ENCODE measurements around the gene RALGPS1. TPM values are rescaled to one million over a fixed set of nuclear protein-coding genes. Genes with fewer than 3 reads are reported as not detected.

Gene RALGPS1
- total RNA-seq, 2 experiments from 2014 or later, result 1.9 to 4.4 TPM

DNA sequence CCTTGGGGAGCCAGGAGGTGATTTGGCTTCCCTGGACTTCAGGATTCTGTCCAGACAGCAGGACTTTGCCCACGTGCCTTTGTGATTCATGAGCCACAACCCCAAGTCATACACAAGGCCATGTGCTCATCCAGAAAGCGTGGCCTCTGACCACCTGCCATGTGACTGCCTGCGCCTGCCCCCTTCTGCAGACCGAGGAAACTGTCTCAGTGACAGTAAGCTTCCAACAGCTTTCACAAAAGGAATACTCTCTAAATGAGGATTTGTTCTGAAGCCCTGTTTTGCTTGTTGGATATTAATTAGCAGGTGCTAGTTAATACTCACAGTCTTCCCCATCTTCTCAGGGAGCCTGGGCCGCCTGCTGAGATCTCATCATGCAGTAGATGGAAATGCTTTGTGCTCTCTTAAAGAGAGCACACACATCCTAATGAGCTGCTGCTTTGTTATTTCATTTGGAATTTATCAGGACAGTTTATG is 244.8 kb downstream of the RALGPS1 start:
- peaks cover 8% of the 10 kb centered on the region for H3K27me3 Mint-ChIP-seq
- no peaks in the 10 kb centered on the region for H3K36me3 Mint-ChIP-seq
- no peak for ATAC-seq
- no peak overlapping the region for H3K27ac Mint-ChIP-seq
- peaks cover 41% of the 10 kb centered on the region for H3K4me1 Mint-ChIP-seq
- CTCF ChIA-PET, result no interaction called here
- H3K4me3 Mint-ChIP-seq, result no peak overlapping the region
- H3K9me3 Mint-ChIP-seq (ENCODE audit: low read depth), result no peaks in the 10 kb centered on the region
- peak; percentile 41 for DNase-seq

DNA sequence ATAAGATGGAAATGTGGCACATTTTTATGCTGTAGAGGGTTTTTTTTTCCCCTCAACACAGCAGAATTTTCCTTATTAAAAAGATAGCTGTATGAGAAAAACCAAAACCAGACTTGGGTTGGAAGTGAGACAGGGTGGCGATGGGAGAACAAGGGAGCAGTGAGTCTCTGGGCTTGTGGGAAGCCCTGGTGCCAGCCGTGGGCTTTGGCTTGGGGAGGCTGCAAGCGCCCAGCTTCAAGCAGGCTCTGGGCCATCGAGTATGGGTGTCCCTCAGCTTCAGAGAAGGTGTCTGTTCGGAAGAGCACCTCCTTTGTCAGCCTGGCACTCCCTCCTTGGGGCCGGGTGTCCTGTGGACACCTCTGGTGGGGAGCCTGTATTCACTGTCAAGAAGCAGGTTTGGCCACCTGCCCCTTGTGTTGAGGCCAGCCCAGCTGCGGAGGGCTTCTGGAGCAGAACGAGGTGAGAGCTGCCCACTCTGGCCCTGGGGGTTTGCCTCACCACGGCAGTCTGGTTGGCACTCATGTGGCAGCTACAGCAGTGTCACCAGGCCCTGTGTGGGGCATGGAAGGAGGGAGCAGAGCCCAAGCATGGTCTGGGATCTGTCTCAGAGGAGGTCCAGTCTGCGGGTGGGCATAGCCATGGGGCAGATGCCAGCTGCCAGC is 245.5 kb downstream of the RALGPS1 start:
- Mint-ChIP-seq H3K27ac (no peak overlapping the region), H3K9me3 (ENCODE audit: low read depth) (no peaks in the 10 kb centered on the region), H3K4me1 (peaks cover 34% of the 10 kb centered on the region), H3K4me3 (no peak overlapping the region), H3K36me3 (no peaks in the 10 kb centered on the region), H3K27me3 (peaks cover 8% of the 10 kb centered on the region)
- CTCF ChIA-PET, result no interaction called here
- ATAC-seq (no peak), DNase-seq (peak; percentile 36)

DNA sequence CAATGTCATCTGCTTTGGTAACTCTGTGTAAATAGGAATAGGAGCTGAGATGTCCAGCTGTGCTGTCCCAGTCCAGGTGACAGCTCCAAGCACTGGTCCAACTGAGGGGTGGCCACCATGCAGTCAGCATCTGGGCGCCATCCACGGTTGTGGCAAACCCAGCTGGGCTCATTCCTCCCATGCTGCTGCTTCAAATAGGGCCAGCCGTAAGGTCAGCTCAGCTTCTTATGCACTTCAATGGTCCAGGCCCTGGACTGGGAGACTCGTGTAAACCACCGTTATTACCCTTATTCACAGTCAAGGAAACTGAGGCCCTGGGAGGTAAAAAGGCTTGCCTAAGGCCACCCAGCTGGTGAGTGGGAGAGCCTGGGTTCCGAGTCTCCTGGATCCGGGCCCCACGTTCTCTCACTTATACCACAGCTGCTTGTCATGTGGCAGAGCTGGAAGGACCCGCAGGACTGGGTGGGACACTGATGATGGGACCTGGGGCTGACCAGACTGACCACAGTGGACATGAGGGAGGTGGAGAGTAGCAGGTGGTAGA is 246.6 kb downstream of the RALGPS1 start:
- Mint-ChIP-seq H3K27ac (no peak overlapping the region), H3K4me3 (no peak overlapping the region), H3K9me3 (ENCODE audit: low read depth) (no peaks in the 10 kb centered on the region), H3K4me1 (peaks cover 30% of the 10 kb centered on the region), H3K27me3 (peaks cover 4% of the 10 kb centered on the region), H3K36me3 (no peaks in the 10 kb centered on the region)
- DNase-seq (peak; percentile 35), ATAC-seq (no peak)
- CTCF ChIA-PET, result interaction anchor here (1.3 to 1.6 kb wide), 2 partner anchors 9 to 38 kb away, joined by 3 to 4 read pairs; no protein-coding TSS in a partner anchor

DNA sequence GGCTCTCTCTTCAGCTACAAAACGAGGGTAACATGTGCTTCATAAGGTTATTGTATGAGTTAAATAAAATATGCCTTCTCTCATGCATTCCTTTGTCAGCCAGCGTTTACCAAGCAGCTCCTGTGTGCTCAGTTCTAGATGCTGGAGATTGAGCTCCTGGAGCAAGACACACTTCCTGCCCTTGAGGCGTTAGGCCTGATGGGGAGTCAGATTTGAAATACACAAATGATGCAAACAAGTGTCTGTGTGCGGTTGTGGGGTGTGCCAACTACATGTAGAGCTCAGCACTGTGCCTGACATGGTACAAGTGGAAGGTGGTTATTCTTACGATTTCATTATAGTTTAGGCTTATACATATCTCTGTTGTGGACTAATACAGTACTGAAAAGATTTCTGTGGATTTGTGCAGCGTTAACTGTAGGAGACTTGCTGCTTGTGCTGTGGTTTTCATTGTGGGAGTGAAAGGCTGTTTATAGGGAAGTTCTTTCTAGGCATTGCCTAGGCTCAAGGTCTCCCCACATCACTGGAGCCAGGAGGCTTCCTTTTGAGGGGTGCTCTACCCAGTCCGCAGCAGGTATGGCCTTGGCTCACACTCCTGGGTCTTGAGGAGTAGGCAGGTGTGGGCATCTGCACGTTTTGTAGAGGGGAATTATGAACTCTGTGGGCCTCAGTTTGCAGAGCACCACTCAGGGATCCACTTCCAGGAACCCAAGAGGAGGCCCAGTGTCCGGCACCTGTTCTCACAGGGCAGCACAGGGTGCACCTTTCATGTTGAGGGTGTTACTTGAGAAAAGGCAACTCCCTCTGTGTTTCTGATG is 247.7 kb downstream of the RALGPS1 start:
- Mint-ChIP-seq H3K4me3 (no peak overlapping the region), H3K27ac (peak overlapping the region; percentile 75), H3K9me3 (ENCODE audit: low read depth) (no peaks in the 10 kb centered on the region), H3K36me3 (no peaks in the 10 kb centered on the region), H3K27me3 (no peaks in the 10 kb centered on the region), H3K4me1 (peaks cover 33% of the 10 kb centered on the region)
- ATAC-seq (peak; percentile 83), DNase-seq (peak; percentile 65)
- CTCF ChIA-PET, result interaction anchor here (1.3 to 1.7 kb wide), 3 partner anchors 8 to 222 kb away, joined by 3 to 4 read pairs (median 3); no protein-coding TSS in a partner anchor

DNA sequence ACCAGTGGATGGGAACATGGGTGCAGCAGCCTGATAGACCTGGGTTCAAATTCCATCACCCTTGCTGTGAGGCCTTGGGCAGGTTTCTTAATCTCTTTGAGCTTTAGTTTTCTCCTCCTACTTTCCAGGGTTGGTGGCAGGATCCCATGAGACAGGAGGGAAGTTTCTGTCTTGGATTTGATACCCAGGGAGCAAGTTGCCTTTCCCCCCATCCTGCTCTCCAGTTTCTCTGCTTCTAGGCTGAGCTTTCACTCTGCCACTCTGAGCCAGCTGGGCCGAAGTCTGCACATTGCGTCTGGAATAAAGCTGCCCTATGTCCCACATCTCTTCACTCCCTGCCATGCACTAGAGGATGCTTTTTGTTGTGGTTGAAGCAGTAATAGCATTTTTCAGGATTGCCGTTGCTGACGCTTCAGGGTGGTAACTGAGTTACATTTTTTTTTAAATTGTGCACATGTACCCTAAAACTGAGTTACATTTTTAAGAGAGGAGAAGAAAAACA is 248.3 kb downstream of the RALGPS1 start:
- CTCF ChIA-PET, result interaction anchor here (0.6 to 1.7 kb wide), 3 partner anchors 36 to 353 kb away, joined by 3 read pairs; no protein-coding TSS in a partner anchor
- no peaks in the 10 kb centered on the region for H3K36me3 Mint-ChIP-seq
- H3K9me3 Mint-ChIP-seq (ENCODE audit: low read depth), result no peaks in the 10 kb centered on the region
- H3K4me1 Mint-ChIP-seq, result peaks cover 33% of the 10 kb centered on the region
- H3K27ac Mint-ChIP-seq, result peak overlapping the region; percentile 75
- peak; percentile 26 for DNase-seq
- H3K4me3 Mint-ChIP-seq, result no peak overlapping the region
- H3K27me3 Mint-ChIP-seq, result no peaks in the 10 kb centered on the region
- no peak for ATAC-seq

DNA sequence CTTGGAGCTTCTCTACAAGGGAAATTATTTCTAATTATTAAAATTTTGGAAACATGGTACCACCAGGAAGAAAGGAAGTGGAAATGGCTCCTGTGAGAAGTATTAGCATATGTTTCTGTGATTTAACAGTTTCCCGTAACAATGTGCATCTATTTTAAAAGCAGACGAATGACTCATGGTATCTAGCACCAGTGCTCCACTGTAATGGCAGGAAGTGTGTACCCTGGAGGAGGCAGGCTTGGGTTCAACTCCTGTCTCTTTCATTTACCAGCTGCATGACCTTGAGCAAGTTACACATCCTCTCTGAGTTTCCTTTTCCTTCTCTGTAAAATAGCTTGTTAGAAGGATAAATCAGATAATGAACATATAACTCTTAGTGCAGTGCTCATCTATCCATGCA is 248.8 kb downstream of the RALGPS1 start:
- H3K27ac Mint-ChIP-seq, result peak overlapping the region; percentile 48
- H3K4me1 Mint-ChIP-seq, result peaks cover 33% of the 10 kb centered on the region
- no peaks in the 10 kb centered on the region for H3K27me3 Mint-ChIP-seq
- ATAC-seq, result peak; percentile 65
- no peak overlapping the region for H3K4me3 Mint-ChIP-seq
- CTCF ChIA-PET, result interaction anchor here (0.6 to 1.7 kb wide), 4 partner anchors 36 to 353 kb away, joined by 3 to 4 read pairs (median 3); no protein-coding TSS in a partner anchor
- DNase-seq, result peak; percentile 61
- H3K9me3 Mint-ChIP-seq (ENCODE audit: low read depth), result no peaks in the 10 kb centered on the region
- H3K36me3 Mint-ChIP-seq, result no peaks in the 10 kb centered on the region

DNA sequence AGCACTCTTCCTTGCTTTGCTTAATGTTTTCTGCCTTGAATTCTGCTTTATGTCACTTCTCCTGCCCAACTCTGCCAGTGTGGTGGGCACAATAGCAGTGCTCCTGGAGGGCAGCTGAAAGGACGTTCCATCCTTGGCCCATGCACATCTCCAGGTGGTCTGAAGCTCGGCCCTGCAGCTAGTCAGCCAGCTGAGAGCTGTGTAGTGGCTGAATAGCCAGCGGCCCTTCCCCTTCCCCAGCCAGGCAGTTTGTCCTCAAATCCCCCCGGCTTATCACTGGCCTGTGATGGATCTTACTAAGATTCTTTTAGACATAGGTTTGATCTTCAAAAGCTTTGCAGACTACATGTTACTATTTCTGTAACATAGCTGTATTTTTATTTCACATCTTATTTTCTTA is 250.5 kb downstream of the RALGPS1 start:
- H3K4me3 Mint-ChIP-seq, result no peak overlapping the region
- peaks cover 29% of the 10 kb centered on the region for H3K4me1 Mint-ChIP-seq
- no peak overlapping the region for H3K27ac Mint-ChIP-seq
- peak; percentile 35 for DNase-seq
- H3K9me3 Mint-ChIP-seq (ENCODE audit: low read depth), result no peaks in the 10 kb centered on the region
- H3K27me3 Mint-ChIP-seq, result no peaks in the 10 kb centered on the region
- H3K36me3 Mint-ChIP-seq, result no peaks in the 10 kb centered on the region
- CTCF ChIA-PET, result interaction anchor here (1.0 kb wide), 1 partner anchor 225 kb away, joined by 3 read pairs; no protein-coding TSS in a partner anchor
- ATAC-seq, result no peak

DNA sequence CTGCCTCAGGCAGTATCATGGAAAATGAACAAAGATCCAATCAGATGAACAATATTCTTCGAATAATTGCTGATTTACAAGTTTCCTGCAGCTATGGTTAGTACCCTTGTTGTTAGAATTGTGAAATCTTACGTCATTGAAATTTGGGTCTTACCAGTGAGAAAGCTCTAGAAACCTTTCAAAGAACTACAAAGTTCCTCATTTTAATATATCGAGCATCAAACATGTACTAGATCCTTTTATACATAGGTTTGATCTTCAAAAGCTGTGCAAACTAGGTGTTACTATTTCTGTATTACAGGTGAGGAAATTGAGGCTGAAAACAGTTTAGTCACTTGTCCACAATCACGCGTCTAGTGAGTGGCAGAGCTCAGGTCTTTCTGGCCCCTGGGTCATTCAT is 251.5 kb downstream of the RALGPS1 start:
- no peak overlapping the region for H3K27ac Mint-ChIP-seq
- no peak for ATAC-seq
- H3K36me3 Mint-ChIP-seq, result no peaks in the 10 kb centered on the region
- no peak for DNase-seq
- no peaks in the 10 kb centered on the region for H3K9me3 Mint-ChIP-seq (ENCODE audit: low read depth)
- CTCF ChIA-PET, result no interaction called here
- no peak overlapping the region for H3K4me3 Mint-ChIP-seq
- H3K27me3 Mint-ChIP-seq, result no peaks in the 10 kb centered on the region
- peaks cover 29% of the 10 kb centered on the region for H3K4me1 Mint-ChIP-seq

DNA sequence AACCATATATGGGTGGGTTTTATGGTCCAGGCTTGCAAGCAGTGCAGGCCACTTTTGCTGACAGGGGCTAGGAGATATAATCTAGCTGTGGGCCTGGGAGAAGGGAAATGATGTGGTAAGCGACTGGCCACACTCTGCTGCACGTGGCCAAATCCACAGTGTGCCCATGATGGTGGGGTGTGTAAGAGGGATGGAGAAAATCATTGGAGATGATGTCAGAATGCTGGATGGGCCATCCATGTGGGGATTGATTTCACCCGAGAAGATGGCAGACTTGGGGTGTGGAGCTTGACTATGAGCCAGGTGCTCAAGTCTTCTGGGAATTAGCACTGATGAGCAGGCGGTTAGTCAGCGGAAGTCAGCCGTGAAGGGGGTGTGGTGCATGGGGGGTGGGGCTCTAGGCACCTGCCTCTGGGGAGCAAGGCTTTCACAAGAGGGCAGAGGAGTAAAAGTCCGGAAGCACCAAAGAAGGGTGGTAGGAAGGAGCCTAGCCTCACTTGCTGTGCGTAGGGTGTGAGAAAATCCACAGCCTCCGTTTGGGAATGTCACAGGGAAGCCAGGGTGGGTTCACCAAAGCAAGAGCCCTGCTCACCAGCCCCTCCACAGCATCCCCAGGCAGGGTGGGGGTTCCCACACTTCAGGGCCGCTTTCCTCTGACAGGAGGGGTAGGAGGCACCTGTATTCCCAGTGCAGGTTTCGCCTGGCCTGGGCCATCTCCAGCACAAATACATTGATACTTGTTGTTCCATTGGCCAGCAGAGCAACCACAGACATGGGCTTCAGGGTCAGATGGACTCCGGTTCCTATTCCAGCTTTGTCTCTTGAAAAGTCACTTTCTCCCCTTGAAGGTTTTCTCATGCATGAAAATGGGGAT is 252.3 kb downstream of the RALGPS1 start:
- peak; percentile 19 for DNase-seq
- Mint-ChIP-seq H3K36me3 (no peaks in the 10 kb centered on the region), H3K4me3 (no peak overlapping the region), H3K9me3 (ENCODE audit: low read depth) (no peaks in the 10 kb centered on the region), H3K4me1 (peaks cover 23% of the 10 kb centered on the region), H3K27ac (no peak overlapping the region), H3K27me3 (no peaks in the 10 kb centered on the region)
- ATAC-seq, result no peak
- CTCF ChIA-PET, result no interaction called here

DNA sequence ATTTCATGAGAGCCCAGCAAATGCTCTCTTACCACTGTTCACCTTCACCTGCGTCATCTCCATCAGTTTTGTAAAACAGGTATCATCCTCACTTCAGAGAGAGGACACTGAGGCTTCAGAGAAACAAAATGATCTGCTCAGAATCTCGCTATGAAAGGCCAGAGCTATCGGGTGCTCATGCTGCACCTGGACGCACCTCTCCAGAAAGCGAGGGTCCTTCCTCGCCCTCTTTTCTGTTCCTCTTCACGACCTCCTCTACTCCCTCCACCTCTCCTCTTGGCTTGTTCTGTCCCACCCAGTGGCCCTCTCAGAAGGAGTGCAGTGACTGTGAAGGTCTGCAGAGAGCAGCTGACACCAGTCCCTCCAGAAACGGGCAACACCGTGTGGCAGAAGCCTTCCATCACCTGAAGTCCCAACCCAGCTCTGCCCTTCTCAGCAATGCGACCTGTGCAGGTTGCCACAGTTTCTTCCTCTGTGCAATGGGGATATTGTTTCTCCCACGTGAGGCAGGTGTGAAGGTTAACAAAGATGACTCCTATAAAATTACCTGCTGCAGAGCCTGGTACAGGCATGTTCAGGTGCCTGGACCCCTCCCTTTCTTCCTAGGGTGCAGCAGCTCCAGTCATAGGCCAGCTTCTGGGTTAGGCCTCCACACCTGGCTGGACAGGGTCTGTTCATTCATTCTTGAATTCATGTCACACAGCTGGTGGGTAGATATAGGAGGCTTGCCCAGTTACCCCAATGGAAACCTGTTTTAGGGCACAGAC is 253.2 kb downstream of the RALGPS1 start:
- no peaks in the 10 kb centered on the region for H3K9me3 Mint-ChIP-seq (ENCODE audit: low read depth)
- CTCF ChIA-PET, result interaction anchor here (0.6 to 1.6 kb wide), 2 partner anchors 21 to 31 kb away, joined by 3 to 4 read pairs; no protein-coding TSS in a partner anchor
- H3K4me1 Mint-ChIP-seq, result peaks cover 14% of the 10 kb centered on the region
- H3K4me3 Mint-ChIP-seq, result no peak overlapping the region
- no peaks in the 10 kb centered on the region for H3K36me3 Mint-ChIP-seq
- no peak overlapping the region for H3K27ac Mint-ChIP-seq
- no peaks in the 10 kb centered on the region for H3K27me3 Mint-ChIP-seq
- ATAC-seq (no peak), DNase-seq (peak; percentile 21)

DNA sequence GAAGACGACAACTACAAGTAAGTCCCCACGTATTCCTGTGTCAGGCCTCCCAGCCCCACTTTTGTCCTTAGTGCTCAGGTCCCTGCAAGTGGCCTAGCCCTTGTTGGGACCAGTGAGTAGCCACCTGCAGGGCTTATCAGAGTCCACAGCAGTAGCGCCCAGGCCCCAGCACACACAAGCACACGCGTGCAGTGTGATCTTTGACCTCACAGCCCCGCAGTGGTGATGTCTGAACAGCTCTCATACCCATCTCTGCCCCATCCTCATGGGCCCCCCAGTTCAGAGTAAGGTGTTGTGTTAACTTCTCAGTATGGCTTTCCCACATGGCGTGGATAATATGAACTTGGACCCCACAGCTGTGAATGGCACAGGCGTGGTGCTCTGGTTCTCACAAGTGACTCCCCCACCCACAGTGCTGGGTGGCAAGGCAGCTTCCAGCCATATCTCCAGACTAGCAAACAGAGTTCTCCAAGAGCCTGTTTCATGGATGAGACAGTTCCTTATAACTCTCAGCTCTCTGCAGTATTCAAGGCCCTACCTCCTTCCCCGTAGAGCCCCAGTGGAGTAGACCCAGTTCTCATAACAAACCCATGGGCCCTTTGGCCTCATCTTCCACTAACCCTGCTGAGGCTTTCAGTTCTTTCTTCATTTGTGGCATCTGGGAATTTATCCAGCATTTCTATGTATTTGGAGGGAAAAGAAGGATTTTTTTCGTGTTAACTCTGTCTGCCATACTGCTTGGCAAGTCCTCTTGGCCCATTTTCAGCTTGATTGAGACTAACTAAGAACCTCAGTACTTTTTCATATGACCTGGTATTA is 254.4 kb downstream of the RALGPS1 start:
- no peak overlapping the region for H3K27ac Mint-ChIP-seq
- ATAC-seq (no peak), DNase-seq (peak; percentile 38)
- H3K36me3 Mint-ChIP-seq, result no peaks in the 10 kb centered on the region
- no peaks in the 10 kb centered on the region for H3K27me3 Mint-ChIP-seq
- no peaks in the 10 kb centered on the region for H3K9me3 Mint-ChIP-seq (ENCODE audit: low read depth)
- H3K4me3 Mint-ChIP-seq, result no peak overlapping the region
- H3K4me1 Mint-ChIP-seq, result peaks cover 4% of the 10 kb centered on the region
- CTCF ChIA-PET, result interaction anchor here (0.6 to 1.6 kb wide), 2 partner anchors 22 to 30 kb away, joined by 3 to 4 read pairs; no protein-coding TSS in a partner anchor
